GM19452 (cell line): ENCODE data around the gene MBD2.
A peak's percentile ranks its signal among the peaks of the same experiment; 100 is the strongest.
"Not testable (repeated sequence)": the region's sequence is repeated elsewhere in the genome, so short reads cannot be mapped to it uniquely, and the experiment has no call there.

Source experiments
- ATAC-seq: cut with Tn5 transposase; IDR thresholded peaks from one replicate; pipeline ENCODE4 v1.9.1; 2021; ENCODE audit not compliant: unreplicated experiment

MBD2 gene

DNA sequence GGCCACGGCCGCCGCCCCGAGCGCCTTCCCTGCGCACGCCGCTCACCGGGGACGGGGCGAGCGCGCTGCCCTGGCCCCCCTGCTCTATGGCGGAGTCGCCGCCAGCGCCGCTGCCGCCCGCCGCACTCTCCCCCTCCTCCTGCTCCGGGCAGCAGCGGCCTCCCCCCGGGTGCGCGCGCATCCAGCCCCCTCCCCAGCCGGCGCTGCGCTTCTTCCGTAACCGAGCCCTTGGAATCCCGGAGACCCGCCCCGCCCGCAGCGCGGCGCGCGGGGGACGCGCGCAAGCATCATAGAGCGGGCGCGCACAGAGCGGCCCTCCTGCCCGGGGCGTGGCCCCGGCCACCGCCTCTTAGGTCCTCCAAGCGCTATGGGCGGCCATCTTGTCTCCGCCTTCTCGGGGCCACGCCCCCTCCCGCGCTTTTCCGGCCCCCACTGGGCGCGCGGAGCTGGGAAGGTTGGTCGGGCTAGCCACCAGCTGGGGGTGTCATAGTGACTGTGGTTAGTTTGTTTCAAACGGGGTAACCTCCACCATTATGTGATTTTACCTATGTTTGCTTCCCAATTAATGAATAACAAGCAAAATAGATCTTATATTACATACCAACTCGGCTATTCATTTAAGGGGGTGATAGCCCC lies at the start of gene MBD2:
Gene MBD2 (minus strand): TSS at position 291 of the 636 bp plus-strand sequence. CDS start 110 bp downstream, at position 181.
- peak; percentile 90 for ATAC-seq

GRCh38 chr18:54269893-54270844 lies 45.7 kb upstream of the MBD2 start:
- peak; percentile 42 for ATAC-seq

DNA sequence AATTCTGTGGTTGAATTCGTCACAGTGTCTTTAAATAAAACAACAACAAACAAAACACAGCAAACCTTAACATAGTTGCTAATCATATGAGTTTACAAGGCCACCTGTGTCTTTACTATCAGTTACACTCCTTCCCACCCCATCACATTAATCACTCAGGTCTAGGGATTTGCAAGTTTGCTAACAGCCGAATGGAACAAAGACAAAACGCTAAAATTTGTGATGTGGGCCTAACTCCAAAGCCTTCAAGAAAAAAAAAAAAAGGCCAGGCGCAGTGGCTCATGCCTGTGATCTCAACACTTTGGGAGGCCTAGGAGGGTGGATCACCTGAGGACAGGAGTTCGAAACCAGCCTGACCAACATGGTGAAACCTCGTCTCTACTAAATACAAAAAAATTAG lies 44.3 kb upstream of the MBD2 start:
- no peak for ATAC-seq

DNA sequence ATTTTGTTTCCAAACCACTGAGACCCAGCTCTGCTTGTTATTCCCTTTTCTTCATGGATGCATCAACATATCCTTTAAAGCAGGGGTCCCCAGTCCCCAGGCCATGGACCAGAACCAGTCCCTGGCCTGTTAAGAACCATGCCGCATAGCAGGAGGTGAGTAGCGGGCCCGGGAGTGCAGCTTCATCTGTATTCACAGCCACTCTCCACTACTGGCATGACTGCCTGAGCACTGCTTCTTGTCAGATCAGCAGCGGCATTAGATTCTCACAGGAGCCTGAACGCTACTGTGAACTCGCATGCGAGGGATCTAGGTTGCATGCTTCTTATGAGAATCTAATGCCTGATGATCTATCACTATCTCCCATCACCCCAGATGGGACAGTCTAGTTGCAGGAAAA lies 43.2 kb upstream of the MBD2 start:
- no peak for ATAC-seq

- ATAC-seq: peak; percentile 72
Measured at GRCh38 chr18:54263904-54264336, 39.5 kb upstream of the MBD2 start.

DNA sequence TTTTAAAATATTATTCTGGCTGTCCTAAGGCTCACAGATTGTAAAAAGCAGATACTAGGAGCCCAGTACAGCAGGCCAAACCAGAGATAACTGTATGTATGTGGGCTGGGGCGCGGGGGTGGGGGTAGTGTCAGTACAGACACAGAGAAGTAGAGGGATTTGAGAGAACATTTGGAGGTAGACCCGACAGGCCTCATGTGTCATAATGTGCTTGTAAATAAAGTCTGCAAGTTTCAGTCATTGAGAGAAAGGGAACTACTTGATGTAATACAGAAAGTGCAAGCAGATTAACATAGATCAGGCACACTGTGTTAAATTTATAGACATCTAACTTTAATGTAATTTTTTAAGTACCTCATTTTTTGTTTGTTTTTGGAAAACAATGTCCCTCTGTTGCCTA lies 37.4 kb upstream of the MBD2 start:
- ATAC-seq: peak; percentile 62

DNA sequence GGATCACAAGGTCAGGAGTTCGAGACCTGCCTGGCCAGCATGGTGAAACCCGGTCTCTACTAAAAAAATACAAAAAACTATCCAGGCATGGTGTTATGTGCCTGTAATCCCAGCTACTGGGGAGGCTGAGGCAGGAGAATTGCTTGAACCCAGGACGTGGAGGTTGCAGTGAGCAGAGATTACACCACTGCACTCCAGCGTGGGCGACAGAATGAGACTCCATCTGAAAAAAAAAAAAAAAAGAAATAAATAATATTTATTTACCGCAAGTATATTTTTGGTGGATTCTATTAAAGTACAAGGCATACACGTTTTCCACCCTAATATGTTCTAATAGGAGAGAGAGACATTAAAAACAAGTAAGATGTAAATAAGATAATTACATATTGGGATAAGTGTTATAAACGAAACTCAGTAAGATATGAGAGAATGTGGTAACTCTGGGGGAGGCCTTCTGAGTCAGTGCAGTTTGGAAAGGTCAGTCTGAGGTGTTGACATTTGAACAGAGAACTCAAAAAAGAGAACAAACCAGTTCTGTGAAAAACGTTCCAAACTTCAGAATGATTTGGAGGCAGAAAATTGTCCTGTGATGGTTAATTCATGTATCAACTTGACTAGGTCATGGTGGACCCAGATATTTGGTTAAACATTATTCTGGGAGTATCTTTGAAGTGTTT lies 36.1 kb upstream of the MBD2 start:
- ATAC-seq: peak; percentile 41

GRCh38 chr18:54257818-54258217 lies 33.3 kb upstream of the MBD2 start:
- not testable (repeated sequence) for ATAC-seq

- no peak for ATAC-seq
Measured at GRCh38 chr18:54257015-54257414, 32.5 kb upstream of the MBD2 start.

DNA sequence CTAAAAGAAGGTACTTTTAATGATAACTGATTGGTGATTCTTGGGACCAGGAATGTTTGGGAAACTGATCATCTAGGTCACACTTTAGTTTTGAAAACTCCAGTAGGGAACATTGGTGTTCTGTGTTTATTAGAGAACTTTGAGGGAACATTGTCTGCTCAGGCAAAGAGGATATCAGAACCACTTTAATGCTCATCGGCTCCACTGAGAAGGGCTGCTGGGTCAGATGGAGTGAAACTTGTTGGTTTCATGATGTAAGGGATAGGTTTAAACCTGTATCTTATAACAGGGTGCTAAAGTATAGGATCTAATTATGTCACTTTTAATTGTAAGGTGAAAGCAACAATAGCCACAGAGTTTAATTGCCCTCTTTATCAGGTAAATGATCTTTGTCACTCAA lies 30.7 kb upstream of the MBD2 start:
- ATAC-seq: no peak

DNA sequence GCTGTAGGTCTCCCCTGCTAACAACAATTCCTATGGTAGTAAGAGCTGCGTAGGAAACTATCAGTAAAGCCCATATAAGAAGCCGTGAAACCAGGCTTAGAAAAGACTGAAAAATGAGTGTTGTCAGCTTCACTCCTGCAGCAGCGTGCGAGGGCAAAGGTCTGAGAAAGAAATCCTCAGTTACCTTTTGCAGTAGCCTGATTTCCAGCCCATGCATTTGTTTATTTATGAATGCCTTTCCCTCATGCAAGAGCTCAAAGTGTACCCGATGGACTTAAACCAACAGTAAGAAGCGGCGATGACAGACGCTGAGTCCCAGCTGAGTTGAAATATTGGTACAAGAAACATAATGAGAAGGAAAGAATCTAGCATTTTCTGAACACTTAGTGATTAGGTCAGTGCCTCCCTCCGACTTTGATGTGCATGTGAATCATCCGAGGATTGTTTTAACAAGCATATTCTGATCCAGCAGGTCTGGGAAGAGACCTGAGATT lies 29.8 kb upstream of the MBD2 start:
- ATAC-seq: no peak

GRCh38 chr18:54251606-54252390 lies 27.3 kb upstream of the MBD2 start:
- no peak for ATAC-seq

DNA sequence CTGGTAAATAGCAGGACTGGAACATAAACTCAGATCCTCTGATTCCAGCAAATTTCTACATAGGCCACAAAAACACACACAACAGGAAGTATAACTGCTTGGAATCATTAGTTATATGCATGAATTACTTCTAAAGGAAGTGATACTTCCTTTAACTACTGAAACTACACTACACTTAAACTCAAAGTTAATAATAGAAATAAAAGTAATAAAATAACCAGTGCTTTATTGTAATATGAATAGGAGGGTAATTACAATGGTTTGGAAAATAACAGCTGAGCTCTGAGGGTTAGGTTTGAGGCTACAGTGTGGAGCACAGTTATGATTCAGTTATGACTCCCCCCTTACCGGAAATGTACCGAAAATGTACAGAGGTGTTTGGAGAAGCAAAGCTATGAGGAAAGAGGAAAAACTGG lies 26.4 kb upstream of the MBD2 start:
- peak; percentile 81 for ATAC-seq

GRCh38 chr18:54247511-54248175 lies 23.2 kb upstream of the MBD2 start:
- no peak for ATAC-seq

- no peak for ATAC-seq
Measured at GRCh38 chr18:54242327-54242726, 17.9 kb upstream of the MBD2 start.

DNA sequence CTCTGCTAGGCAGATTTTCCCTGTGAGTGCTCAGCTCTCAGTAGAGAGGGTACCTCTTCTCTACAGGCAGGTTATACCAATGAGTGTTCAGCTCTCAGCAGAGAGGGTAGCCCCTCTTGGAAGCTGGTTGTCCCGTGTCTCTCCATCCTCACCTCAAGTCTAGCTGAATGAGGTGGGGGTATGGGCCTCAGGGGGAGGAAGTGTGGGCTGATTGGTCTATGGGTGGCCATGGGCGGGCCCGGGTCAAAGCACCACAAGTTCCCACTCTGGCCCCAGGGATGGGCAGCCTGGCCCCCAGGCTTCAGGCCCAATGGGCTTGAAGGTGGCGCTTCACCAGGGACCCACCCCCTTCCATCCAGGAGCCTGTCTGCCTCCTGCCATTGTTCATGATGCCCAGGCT lies 17.0 kb upstream of the MBD2 start:
- ATAC-seq: no peak

DNA sequence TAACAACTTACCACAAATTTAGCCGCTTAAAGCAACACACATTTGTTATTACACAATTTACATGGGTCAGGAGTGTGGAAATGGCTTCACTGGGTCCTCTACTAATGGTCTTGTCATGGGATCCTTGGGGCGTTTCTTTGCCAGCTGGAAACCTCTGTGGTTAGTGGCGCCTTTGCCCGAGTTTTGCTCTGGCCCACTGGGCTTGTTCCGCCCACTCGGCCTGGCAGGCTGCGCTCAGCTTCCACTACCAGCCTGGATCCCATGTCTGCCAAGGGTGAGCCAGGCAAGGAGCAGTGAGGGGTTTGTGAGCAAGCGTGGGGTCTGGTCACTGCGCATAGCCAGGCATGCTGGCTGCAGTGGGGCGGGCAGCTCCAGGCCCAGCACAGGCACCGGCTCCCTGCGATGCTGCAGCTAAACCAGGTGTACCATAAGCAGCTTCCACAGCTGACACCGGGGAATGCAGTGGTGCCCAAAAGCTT lies 16.2 kb upstream of the MBD2 start:
- no peak for ATAC-seq

DNA sequence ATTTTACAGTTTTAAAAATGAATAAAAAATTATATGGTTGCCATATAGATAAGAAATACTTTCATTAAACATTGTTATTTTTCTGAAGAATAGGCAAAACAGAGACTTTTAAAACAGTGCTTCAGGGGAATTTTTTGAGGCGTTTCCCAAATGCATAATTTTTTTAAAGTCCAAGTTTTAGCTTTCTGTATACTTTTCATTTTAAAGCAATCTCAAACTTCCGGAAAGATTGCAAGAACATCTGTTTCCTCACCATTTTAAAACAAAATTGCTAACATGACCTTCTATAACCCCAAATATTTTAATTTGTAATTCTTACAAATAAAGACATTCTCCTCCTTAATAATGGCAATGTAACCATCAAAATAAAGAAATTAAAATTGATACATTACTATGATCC lies 15.1 kb upstream of the MBD2 start:
- no peak for ATAC-seq

DNA sequence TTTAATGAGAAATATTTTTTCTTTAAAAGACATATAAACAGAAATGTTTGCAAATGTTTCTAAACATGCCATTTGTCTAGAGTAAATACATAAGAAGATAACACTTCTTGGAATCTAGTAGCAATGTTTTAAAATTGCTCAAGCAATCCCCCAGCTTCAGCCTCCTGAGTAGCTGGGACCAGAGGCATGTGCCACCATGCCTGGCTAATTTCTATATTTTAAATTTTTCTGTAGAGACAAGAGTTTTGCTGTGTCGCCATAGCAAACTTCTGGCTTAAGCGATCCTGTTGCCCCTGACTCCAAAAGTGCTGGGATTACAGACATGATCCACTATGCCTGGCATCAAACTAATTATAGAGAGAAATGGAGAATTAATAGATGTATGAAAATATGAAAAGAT lies 14.6 kb upstream of the MBD2 start:
- no peak for ATAC-seq
